SIG-M5 (cell line): ENCODE results near the gene LYVE1.

Experiments used
- DNase-seq: peaks from one replicate; lab custom pipeline; 2025; lab: John Stamatoyannopoulos, UW

LYVE1 gene

DNA sequence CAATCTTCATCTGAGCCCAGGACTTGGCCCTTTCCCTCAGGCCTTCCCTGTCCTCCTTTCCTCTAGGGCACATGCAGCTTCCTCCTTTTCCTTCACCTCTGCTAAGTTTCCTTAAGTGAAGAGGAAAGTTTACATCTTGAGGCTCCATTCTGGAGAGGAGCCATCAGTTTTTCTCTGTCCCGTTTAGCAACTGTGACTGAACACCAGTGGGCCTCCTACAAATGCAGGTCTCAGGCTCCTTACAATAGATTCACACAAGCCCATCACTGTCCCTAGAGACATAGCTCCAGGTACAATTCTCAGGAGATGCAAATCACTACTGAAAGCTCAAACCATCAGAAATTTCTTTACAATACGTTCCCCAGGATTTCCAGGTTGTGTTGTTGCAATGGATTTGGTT is 23.3 kb upstream of the LYVE1 start:
- DNase-seq = no peak

DNA sequence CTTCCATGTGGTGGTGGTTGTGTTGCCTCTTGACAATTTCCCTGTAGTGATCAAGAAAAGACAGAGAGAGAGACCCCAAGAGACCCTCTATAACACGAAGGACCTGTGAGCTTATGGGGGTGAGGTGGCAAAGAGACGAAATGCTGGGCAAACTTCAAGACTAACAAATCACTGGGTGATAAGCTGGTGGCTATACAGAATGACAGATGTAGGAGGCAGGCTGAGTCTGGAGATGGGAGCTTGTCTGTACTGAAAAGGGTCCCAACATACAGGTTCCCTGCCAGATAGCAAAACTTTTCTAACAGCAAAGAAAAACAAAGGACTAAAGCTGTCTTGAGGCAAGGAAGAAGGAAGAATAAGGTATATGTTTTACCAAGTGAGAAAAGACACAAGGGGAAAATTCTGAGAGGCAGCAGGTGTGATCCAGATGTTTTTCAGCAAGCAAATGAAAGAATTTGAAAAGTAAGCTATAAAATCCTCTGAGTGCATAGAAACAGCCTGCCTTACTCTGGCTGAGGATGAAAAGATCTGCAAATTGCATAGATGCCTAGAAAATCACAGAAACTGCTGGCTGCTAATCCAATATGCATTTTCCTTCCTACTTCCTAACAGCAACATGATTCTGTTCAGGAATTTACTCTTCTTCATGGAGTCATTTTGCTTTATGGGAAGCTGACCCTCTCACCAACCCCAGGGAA is 21.9 kb upstream of the LYVE1 start:
- no peak for DNase-seq

DNA sequence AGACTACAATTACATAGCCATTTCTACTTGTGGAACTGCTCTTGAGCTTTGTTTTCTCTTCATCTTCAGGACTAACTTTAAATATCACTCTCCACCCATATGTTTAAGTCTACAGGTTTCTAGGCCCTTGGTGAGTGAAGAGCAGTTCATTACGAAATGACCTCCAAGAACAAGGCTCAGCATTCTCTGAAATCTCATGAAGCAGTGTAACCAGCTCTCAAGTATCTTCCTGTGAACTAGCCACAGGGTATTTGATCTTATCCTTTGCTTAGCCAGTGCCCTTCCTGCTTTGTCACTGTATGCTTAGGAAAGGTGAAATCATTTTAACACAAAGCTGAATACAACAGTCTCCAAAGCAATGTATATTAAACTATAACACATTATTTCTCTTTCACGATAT is 20.4 kb upstream of the LYVE1 start:
- DNase-seq = no peak

DNA sequence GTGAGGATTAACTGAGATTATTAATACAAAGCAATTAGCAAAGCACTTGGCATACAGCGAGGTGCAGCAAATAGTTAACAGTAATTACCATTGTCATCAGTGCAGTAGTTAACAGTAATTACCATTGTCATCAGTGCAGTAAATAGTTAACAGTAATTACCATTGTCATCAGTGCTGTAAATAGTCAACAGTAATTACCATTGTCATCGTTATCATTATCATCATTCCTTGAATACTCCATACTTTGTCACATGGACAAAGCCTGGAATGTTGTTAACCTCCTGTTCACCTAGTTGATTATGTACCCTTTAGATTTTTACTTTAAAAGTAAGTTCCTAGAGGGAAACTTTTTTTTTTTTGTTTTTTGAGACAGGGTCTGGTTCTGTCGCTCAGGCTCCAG is 19.5 kb upstream of the LYVE1 start:
- no peak for DNase-seq

DNA sequence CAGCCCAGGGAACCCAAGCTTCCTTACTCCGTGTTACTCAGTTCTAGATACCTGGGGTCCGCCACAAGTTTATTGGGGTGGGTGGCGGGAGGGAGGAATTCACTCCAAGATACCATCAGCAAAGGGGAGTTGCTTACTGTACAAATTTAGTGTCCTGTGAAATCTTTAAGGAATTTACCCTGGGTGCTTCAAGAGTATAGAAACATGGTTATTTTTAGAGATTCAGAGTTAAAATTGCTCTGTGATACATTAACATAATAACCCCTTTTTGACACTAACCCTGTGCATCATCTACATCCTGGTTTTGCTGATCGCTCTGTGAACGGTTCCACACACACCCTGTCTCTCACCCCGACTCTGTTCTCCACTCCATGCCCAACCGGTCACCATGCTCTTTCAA is 18.9 kb upstream of the LYVE1 start:
- no peak for DNase-seq

DNA sequence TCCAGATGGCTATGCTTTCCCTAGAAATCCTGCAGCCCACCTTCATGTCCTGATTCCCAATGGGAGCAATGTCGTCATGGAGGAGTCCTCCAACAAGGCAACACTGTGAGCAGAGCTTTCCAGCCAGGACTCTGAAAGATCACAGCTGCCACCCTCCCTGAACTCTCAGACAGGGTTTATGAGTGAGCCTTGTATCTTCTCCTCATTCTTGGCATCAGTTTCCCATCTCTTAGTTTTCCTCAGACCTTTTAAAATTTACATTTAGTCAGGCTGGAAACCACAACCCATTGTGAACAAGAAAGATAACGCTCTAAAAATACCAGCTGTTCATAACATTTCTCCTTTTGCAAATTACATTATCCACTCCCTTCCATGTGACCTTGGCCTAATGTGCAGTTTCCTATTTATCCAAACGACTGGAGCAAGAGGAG is 15.6 kb upstream of the LYVE1 start:
- no peak for DNase-seq

DNA sequence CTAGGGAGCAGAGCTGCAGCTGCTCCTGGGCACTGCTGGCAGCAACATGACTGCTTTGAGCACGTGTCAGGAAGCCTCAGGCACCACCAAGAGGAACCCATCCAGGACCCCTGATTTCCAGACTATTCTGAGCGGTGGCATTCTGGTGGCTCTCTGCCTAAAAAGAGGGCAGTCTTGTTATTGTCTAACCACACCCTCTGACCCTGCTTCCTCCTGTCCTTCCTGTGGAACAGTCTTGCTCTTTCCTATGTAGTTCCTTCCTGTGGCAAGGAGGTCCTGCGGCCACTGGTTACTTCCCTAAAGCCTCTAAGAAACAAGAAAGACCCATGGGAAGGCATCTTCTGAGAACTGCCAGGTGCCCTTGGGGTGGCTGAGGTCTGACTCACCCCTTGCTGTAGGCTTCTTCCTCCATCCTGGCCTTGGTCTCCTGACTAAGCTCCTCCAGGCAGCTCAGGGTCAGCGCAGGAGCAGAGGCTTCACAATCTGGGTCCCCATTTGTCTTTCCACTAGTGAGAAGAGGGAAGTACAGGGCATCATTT is 13.1 kb upstream of the LYVE1 start:
- DNase-seq = peak; percentile 32

DNA sequence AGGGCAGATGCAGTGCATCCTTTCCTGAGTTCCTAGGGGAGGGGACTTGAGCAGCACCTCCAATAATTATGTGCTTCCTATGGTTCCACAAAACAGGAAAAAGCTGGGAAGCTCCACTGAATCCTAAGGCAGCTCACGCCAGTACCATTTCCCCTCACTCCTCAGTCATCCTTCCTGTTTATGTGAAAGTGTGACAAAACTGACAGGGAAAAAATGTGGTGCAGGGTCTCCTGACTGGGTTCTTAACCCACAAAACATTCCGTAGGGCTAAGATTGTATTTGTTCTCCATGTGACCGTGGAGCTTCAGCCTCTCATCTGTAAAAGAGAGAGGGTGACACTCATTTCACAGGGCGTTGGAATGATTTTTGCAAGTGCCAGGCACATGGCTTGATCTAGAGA is 12.2 kb upstream of the LYVE1 start:
- no peak for DNase-seq

DNA sequence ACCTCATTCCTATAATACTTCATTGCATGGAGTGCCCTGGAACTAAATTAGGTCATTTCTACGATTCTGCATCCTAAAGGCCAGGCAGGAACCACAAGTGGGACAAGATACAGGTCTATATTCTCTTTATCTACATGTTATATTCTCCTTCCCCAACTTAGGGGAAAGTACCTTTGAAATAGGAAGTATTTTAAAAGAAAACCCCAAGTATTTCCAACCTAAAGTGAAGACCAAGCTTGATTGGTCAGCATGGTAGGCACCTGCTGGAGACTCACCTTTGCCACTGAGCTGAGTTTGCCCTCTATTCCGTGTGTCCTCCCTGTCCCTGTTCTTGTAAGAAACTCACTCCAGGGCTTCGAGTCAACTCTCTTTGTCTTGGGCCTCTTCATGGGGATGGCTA is 11.2 kb upstream of the LYVE1 start:
- no peak for DNase-seq

DNA sequence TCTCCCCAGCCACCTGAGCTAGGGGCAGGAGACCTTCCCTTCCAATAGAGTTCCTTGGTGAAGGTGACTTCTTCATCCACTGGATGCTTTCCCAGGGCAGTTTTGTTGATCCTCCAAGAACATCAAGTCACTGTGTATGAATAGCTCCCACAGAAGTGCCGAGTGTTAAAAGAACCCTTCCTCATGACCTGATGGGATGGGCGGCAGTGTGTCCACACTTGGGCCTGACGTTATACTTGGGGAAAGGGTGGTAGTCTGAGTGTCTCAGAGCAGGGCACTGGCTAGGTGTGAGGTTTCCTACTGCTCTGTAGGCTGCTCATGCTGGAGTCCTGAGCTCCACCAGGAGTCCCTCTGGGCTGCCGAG is 7.6 kb upstream of the LYVE1 start:
- DNase-seq = no peak

DNA sequence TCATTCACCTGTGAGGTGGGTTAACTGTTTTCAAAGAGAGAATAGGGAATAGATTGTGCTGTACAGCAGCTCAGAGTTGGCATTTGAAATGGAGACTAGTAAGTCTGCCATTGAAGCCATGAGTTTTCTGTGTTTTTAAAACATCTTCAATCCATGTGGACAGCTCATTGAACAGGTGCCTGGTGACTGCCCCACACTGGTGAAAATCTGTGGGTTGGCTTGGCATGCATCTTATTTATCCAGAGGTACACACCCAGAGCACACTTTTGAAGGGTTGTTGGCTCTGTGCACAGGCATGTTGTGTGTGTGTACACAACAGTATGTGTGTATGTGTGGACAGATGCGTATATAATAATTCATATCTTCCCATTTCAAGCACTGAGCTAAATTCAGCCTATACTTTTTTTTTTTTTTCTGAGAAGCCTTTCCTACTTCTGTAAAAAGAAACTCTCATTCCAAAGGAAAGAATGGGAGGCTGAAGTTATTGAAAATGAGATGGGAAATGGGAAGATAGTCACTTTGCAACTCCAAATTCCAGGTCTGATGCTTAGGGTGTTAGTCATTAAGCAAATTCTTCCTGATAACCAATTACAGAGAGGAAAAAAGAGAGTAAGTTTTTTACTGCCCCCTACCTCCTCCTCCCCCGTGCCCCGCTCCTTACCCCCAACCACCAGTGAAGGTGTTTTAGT is 7.0 kb upstream of the LYVE1 start:
- DNase-seq = no peak

DNA sequence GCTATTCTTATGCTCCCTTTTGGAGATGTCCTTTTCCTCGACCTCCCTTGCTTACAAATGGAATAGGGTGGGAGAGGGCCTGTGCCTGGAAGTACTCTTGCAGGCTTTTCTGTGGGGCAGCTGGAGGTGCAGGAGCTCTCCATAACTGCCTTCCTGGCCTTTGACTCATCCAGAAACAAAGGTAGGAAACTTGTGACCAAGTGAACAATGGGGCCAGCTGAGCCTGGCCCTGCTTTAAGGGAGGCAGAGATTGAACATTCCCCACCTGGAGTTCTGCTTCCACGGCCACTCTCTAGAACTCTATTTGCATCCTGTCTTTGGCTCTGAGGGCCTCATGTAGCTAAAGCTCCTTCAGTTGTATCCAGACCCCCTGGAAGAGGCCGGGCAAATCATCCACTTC is 5.1 kb upstream of the LYVE1 start:
- DNase-seq = no peak

DNA sequence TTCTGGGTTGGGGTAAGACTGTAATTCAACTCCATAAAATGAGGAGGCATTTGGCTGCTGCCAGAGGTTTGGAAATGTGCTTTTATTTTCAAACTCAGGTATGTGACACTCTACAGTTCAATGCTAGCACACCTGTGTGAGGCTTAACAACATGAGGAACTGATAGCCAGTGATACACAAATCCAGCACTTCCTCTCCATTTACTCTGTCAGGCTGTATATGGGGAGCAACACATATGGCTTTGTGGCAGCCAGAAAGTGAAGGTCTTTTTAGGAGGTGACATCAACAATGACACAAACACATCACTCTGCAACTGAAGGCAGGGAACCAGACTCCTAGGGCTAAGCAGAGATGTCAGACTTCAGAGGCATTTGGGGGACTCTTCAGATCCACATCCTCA is 4.6 kb upstream of the LYVE1 start:
- DNase-seq = no peak

DNA sequence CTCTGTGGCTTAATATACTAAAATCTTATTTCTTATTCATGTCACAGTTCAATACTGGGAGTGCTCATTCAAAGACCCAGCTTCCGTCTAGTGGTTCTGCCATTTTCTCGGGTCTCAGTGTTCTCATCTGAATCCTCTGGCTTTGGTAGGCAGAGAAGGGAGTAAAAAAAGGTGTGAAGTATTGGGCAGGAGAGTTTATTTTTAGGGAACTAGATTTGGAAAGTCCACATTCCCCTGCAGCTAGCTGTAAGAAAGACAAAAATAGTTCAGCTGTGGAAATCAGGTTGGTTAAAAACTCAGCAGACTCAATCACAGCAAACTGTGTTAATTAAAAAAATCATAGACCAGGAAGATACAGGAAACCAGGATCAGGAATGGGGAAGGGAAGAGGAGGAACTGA is 4.1 kb upstream of the LYVE1 start:
- DNase-seq = no peak

DNA sequence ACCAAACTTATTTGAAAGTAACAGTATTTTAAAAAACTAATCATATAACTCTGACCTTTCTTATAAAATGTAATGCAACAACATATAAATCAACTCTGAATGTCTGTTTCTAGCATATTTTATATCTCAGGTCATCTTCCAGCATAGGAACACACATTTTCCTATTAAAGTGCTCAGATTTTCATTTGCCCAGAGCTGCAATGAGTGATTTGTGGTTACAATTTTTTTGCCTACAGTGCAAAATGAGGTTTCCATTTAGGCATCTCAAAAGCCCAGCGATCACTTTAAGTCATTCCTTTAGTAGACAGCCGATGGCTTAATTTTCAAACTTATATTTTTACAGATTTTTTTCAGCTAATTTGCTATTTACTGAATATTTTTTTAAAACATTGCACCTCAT is 1.0 kb downstream of the LYVE1 start:
- no peak for DNase-seq

DNA sequence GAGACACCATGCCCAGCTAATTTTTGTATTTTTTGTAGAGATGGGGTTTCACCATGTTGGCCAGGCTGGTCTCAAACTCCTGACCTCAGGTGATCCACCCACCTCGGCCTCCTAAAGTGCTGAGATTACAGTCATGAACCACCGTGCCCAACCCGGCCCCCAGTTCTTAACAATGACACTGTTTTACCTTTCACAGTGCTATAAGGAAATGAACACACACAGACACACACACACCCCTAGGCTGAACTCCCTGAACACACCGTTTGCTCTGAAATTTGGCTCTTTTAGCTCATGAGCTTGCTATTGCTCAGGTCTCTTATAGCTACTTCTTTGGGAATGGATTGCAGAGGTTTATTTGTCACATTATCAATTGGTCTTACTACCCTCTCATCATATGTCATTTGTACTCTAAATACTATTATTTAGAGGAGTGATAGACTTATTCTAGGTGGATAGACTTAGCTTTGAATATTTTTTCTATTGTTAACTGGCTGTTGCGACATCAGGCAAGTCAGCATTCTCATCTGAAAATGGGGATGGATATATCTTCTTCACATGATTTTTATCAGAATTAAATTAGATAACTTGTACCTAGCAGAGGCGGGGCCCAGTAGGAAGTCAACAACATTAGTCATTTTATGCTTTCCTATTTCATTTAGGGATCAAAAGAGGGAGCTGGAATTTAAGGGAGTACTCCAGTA is 2.1 kb downstream of the LYVE1 start:
- DNase-seq = no peak

DNA sequence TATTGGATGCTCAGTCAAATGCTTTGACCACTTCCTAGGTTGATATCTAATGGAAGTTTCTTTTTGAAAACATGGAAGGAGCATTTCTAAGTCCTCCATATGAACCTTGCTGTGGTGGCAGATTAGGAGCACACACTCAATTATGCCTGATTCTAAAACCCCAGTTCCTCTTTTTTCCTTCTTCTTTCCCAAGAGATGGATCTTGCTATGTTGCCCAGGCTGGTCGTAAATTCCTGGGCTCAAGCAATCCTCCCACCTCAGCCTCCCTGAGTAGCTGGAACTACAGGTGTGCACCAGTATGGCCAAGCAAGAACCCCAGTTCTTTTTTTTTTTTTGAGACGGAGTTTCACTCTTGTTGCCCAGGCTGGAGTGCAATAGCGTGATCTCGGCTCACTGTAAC is 3.0 kb downstream of the LYVE1 start:
- no peak for DNase-seq

DNA sequence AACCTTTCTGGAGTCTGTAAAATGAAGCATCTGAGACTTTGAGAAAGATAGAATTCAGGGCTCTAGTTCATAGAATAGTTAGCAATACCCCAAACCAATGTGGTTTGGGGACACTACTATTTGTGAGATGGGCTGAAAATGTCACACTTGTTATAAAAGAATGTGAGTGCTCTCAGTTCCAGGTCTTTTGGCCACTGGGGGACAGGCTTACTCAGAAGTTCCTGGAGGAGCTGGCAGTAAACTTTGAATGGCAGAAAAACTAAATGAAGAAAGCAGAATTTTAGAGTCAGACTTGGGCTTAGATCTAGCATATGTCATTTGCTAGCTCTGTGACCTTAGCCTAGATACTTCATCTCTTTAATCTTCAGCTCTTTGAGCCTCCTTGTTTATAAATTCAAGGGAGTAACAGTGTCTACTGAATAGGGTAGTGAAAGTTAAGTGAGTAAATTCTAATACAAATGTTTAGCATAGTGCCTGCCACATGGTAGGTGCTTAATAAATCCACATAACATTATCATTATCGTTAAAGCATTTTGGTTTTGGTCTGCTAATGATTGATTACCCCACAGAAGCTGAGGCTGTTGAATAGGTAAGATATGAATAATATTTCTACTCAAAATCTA is 3.7 kb downstream of the LYVE1 start:
- no peak for DNase-seq

DNA sequence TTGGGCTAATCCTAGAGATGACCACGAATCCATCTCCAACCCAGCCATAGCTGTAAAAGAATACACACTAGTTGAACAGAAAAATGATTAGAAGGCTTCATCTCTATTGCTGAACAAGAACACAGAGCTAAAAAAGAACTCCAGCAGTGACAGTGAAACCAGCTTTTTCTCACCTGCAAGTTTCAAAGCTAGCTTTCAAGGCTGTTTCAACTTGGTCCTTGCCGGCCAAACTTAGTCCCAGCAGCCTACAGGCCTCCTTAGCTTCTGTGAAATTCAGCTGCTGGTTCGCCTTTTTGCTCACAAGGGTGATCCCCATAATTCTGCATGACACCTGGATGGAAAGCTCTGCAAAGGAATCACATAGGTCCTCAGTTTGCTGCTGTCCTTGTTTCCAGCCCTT is 4.4 kb downstream of the LYVE1 start:
- DNase-seq = no peak

DNA sequence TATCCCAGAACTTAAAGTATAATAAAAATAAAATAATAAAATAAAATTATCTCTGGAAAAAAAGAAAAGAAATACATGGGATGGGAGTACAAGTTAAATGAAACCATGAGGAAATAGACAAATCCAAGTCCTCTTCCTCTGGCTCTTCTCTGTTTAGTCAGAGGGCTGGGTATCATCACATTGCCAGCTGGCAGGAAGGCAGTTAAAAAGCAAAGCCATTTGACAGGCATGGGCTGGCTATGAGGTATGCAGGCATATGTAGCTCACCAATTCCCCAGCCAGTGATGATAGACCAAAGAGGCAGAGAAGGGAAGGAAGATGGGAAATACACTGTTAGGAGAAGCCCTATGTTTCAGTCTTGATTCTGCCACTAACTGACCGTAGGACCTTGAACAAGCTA is 6.5 kb downstream of the LYVE1 start:
- DNase-seq = no peak

DNA sequence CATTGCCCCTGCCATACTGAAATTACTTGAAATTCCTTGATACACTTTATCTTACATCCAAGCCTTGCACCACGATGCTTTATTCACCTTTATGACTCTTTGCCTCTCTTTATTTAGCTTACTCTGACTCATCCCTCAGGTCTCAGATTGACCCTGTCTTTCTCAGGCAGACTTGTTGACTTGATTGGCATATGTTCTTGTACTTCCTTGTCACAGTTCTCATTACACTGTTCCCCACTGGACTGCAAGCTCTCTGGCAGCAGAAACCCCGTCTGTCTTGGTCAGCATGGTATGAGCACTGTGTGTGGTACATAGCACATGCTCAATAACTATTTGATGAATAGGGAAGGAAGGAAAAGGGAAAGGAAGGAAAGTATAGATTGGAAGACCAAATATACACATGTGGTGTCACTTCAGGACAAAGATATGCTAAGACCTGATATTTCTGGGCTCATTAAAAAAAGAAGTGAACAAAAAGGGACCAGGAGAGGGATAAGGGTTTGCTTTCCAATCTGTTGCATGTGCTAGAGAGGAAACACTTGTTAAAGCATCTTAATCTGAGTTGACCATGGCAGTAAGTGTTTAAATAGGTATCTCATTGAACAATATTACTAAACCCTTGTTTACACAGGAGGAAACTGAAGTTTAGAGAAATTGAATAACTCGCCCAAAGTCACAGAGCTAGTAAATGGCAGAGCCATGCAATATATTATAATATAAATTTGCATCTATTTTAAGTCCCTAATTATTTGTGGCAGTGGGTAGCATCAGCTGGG is 7.2 kb downstream of the LYVE1 start:
- no peak for DNase-seq

DNA sequence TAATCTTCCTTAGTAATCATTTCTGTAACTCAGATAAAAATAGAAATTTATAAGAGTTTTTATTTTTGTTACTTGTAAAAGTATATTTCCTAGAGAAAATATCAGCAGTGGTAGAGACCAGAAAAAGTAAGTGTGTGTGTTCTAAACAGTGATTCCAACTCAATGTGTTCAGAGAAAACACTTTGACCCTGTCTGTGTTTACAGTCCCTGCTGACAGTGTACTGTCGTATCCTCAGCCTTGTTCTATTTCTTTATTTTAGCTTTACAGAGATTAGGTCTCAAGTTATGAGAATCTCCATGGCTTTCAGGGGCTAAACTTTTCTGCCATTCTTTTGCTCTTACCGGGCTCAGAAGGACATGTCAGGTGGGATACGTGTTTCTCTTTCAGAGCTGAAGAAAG is 10.2 kb downstream of the LYVE1 start:
- no peak for DNase-seq
